Measurements from ENCODE around the gene KIAA1328. TPM values are rescaled to one million over a fixed set of nuclear protein-coding genes. Genes with fewer than 3 reads are reported as not detected.

Gene KIAA1328
- total and polyA plus RNA-seq, 3 donors from 2014 or later: 19.9 to 48.7 (median 35.0) TPM

- Histone ChIP-seq H3K4me3 (no peak overlapping the region), H3K36me3 (ENCODE audit: low read depth, missing control alignments) (no peaks in the 10 kb centered on the region), H3K27me3 (no peaks in the 10 kb centered on the region), H3K27ac (no peak overlapping the region), H3K4me1 (no peaks in the 10 kb centered on the region), H3K9me3 (no peaks in the 10 kb centered on the region)
- intact Hi-C loops (cut with DNase I; ENCODE audit: low total_unique reads): no loop called here
- 83 to 86% methylated on average over 5 of the region's 5 CpGs for WGBS, 2 donors
- no peak for DNase-seq
- TF ChIP-seq POLR2A (IDR thresholded peaks at IDR 0.05): no peak
Measured at GRCh38 chr18:37180086-37180485, 351.2 kb downstream of the KIAA1328 start.

GRCh38 chr18:37182340-37183135 lies 353.6 kb downstream of the KIAA1328 start:
- no peak for DNase-seq
- no peak overlapping the region for H3K27ac ChIP-seq
- TF ChIP-seq POLR2A (IDR thresholded peaks at IDR 0.05): no peak
- TF ChIP-seq CTCF (IDR thresholded peaks at IDR 0.05): no peak
- WGBS, 2 donors: 90 to 100% methylated on average over 1 of the region's 1 CpG
- no peaks in the 10 kb centered on the region for H3K36me3 ChIP-seq (ENCODE audit: low read depth, missing control alignments)
- no peaks in the 10 kb centered on the region for H3K9me3 ChIP-seq
- no peaks in the 10 kb centered on the region for H3K4me1 ChIP-seq
- intact Hi-C loops (cut with DNase I; ENCODE audit: low total_unique reads): no loop called here
- H3K27me3 ChIP-seq: no peaks in the 10 kb centered on the region
- no peak overlapping the region for H3K4me3 ChIP-seq

GRCh38 chr18:37184209-37184868 lies 355.4 kb downstream of the KIAA1328 start:
- no peak for DNase-seq
- H3K4me3 ChIP-seq: no peak overlapping the region
- H3K36me3 ChIP-seq (ENCODE audit: low read depth, missing control alignments): no peaks in the 10 kb centered on the region
- intact Hi-C loops (cut with DNase I; ENCODE audit: low total_unique reads): no loop called here
- H3K4me1 ChIP-seq: no peaks in the 10 kb centered on the region
- no peak overlapping the region for H3K27ac ChIP-seq
- WGBS, 2 donors: 86 to 91% methylated on average over 4 of the region's 4 CpGs
- H3K27me3 ChIP-seq: no peaks in the 10 kb centered on the region
- TF ChIP-seq CTCF (IDR thresholded peaks at IDR 0.05): no peak
- no peak for TF ChIP-seq POLR2A (IDR thresholded peaks at IDR 0.05)
- no peaks in the 10 kb centered on the region for H3K9me3 ChIP-seq

DNA sequence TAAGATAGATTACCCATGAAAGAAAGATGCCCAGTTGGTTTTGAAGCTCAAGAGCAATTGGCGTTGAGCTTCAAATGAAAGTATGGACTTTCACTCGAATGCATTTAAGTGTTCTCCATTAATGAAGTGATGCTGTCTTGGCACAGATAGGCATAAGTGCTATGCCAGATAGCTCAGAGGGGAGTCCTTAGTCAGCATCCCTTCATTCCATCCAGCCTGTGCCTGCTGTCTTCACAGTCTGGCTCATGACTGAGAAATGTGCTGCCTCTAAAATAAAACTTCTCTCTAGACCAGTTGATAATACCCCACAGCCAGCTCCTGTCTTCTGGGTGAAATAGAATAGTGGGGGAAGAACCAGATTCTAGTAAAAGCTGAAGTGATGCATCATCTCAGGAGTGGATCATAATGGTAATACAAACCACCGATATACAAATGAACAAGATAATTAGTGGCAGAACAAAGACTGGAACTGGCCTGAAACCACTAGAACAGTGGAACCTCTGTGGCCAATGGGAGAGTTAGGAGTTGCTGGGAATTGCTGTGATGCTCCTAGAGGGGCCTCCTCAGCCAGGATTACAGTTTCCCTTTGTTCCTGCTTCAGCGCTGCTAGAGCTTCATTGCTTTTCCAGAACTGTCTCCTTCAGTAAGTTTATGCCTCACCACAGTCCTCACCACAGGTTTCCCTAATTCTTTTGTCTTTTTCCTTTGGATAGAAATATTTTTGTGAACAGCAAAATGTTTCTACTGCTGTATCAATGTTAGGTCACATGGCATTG lies 359.3 kb downstream of the KIAA1328 start:
- Histone ChIP-seq H3K36me3 (ENCODE audit: low read depth, missing control alignments) (no peaks in the 10 kb centered on the region), H3K27me3 (no peaks in the 10 kb centered on the region), H3K9me3 (no peaks in the 10 kb centered on the region), H3K27ac (no peak overlapping the region), H3K4me3 (no peak overlapping the region), H3K4me1 (no peaks in the 10 kb centered on the region)
- no peak for DNase-seq
- 81 to 83% methylated on average over 4 of the region's 4 CpGs for WGBS, 2 donors
- intact Hi-C loops (cut with DNase I; ENCODE audit: low total_unique reads): no loop called here
- TF ChIP-seq CTCF (IDR thresholded peaks at IDR 0.05) (no peak), POLR2A (IDR thresholded peaks at IDR 0.05) (no peak)

- no peaks in the 10 kb centered on the region for H3K4me1 ChIP-seq
- intact Hi-C loops (cut with DNase I; ENCODE audit: low total_unique reads): no loop called here
- no peak overlapping the region for H3K4me3 ChIP-seq
- TF ChIP-seq CTCF (IDR thresholded peaks at IDR 0.05) (no peak), POLR2A (IDR thresholded peaks at IDR 0.05) (no peak)
- no peaks in the 10 kb centered on the region for H3K36me3 ChIP-seq (ENCODE audit: low read depth, missing control alignments)
- no peaks in the 10 kb centered on the region for H3K9me3 ChIP-seq
- H3K27me3 ChIP-seq: no peaks in the 10 kb centered on the region
- no peak for DNase-seq
- H3K27ac ChIP-seq: no peak overlapping the region
- WGBS, 2 donors: 81 to 94% methylated on average over 2 of the region's 2 CpGs
Measured at GRCh38 chr18:37199741-37200140, 370.8 kb downstream of the KIAA1328 start.
